Loucy (cell line): Measurements from ENCODE around the gene SHLD1.

Source experiments
- H2AFZ ChIP-seq: fragments of 200-600 bp; sonication (generic); 2 replicates; pipeline ENCODE4 v1.6.0; 2016; ENCODE audit warnings: antibody characterized with exemption, mild to moderate bottlenecking, low read length, moderate library complexity
- H3F3A ChIP-seq: fragments of 200-600 bp; 2 replicates; pipeline ENCODE4 v1.6.0; 2016; ENCODE audit warnings: antibody characterized with exemption, low read depth, mild to moderate bottlenecking
- H3K27me3 ChIP-seq: fragments of 200-600 bp; sonication (generic); 2 replicates; pipeline ENCODE4 v1.6.1; 2014; ENCODE audit warnings: low read length, mild to moderate bottlenecking; ENCODE audit not compliant: insufficient read depth, poor library complexity, severe bottlenecking
- H3K36me3 ChIP-seq: fragments of 200-600 bp; sonication (generic); 2 replicates; pipeline ENCODE4 v1.6.1; 2016; ENCODE audit warnings: low read length; ENCODE audit not compliant: insufficient read depth
- H3K4me1 ChIP-seq: fragments of 200-600 bp; sonication (generic); 2 replicates; pipeline ENCODE4 v1.5.1; 2014; ENCODE audit warnings: low read length, mild to moderate bottlenecking; ENCODE audit not compliant: insufficient read depth, poor library complexity, severe bottlenecking
- H3K4me2 ChIP-seq: fragments of 200-600 bp; sonication (generic); 2 replicates; pipeline ENCODE4 v1.6.0; 2014; ENCODE audit warnings: antibody characterized with exemption, low read length, low read depth, mild to moderate bottlenecking; ENCODE audit not compliant: poor library complexity, severe bottlenecking
- H3K4me3 ChIP-seq: fragments of 200-600 bp; sonication (generic); 2 replicates; pipeline ENCODE4 v1.5.1; 2014; ENCODE audit warnings: low read length, mild to moderate bottlenecking, mixed read lengths; ENCODE audit not compliant: poor library complexity, severe bottlenecking
- H3K79me2 ChIP-seq: fragments of 200-600 bp; sonication (generic); 2 replicates; pipeline ENCODE4 v1.6.1; 2014; ENCODE audit warnings: low read length; ENCODE audit not compliant: insufficient read depth
- H3K9ac ChIP-seq: fragments of 200-600 bp; sonication (generic); 2 replicates; pipeline ENCODE4 v1.6.0; 2014; ENCODE audit warnings: mild to moderate bottlenecking, low read depth, low read length, moderate library complexity; ENCODE audit not compliant: poor library complexity, severe bottlenecking
- H3K9me2 ChIP-seq: fragments of 200-600 bp; sonication (generic); replicated peaks from 2 replicates; pipeline ENCODE4 v1.6.1; 2016; ENCODE audit warnings: low read depth, low read length, mixed read lengths
- H3K9me3 ChIP-seq: fragments of 200-600 bp; sonication (generic); 2 replicates; pipeline ENCODE4 v1.6.1; 2014; ENCODE audit warnings: mild to moderate bottlenecking, antibody characterized with exemption, low read length, low read depth; ENCODE audit not compliant: insufficient read depth
- H4K20me1 ChIP-seq: fragments of 200-600 bp; sonication (generic); 2 replicates; pipeline ENCODE4 v1.6.0; 2014; ENCODE audit warnings: antibody characterized with exemption, low read length, mild to moderate bottlenecking; ENCODE audit not compliant: insufficient read depth, poor library complexity, severe bottlenecking
- CTCF ChIP-seq: fragments of 200-600 bp; sonication (generic); conservative IDR thresholded peaks from 2 replicates; pipeline ENCODE4 v1.5.1; 2014; ENCODE audit warnings: mild to moderate bottlenecking, antibody characterized with exemption, low read length
- EZH2phosphoT487 ChIP-seq: fragments of 200-600 bp; IDR thresholded peaks from 2 replicates; pipeline ENCODE4 v1.6.1; 2018; ENCODE audit warnings: antibody characterized with exemption, mild to moderate bottlenecking, moderate library complexity, borderline replicate concordance

The SHLD1 gene

GRCh38 chr20:5706797-5707196 is 43.4 kb upstream of the SHLD1 start:
- Histone ChIP-seq H3K9me3 (no peaks in the 10 kb centered on the region), H3F3A (no peaks in the 10 kb centered on the region), H3K27me3 (no peaks in the 10 kb centered on the region), H3K36me3 (no peaks in the 10 kb centered on the region), H3K4me2 (no peak overlapping the region), H4K20me1 (no peaks in the 10 kb centered on the region), H3K4me1 (no peaks in the 10 kb centered on the region), H3K4me3 (no peak overlapping the region), H3K9me2 (no peaks in the 10 kb centered on the region), H3K9ac (no peak overlapping the region), H3K79me2 (no peaks in the 10 kb centered on the region), H2AFZ (no peak overlapping the region)
- no peak for TF ChIP-seq CTCF
- TF ChIP-seq EZH2phosphoT487: no peak

- no peaks in the 10 kb centered on the region for H3K9me2 ChIP-seq
Observed at GRCh38 chr20:5710551-5710950, 39.6 kb upstream of the SHLD1 start.

GRCh38 chr20:5714261-5715041 is 35.8 kb upstream of the SHLD1 start:
- Histone ChIP-seq H3K79me2 (no peaks in the 10 kb centered on the region), H3K9me3 (peaks cover 3% of the 10 kb centered on the region; the same call in 1 of the 2 replicates), H3K4me3 (no peak overlapping the region), H4K20me1 (no peaks in the 10 kb centered on the region), H3K9me2 (no peaks in the 10 kb centered on the region), H3K9ac (no peak overlapping the region), H3K36me3 (no peaks in the 10 kb centered on the region), H3K27me3 (no peaks in the 10 kb centered on the region), H3K4me2 (peak overlapping the region; percentile 8), H3F3A (no peaks in the 10 kb centered on the region), H2AFZ (no peak overlapping the region), H3K4me1 (peaks cover 7% of the 10 kb centered on the region)
- TF ChIP-seq EZH2phosphoT487 (no peak), CTCF (no peak)

More at GRCh38 chr20:5710551-5710950, 39.6 kb upstream of the SHLD1 start:
- H3K9me3 ChIP-seq: peaks cover 2% of the 10 kb centered on the region; the same call in 1 of the 2 replicates
- H3K79me2 ChIP-seq: no peaks in the 10 kb centered on the region
- peaks cover 7% of the 10 kb centered on the region for H3K4me1 ChIP-seq
- H2AFZ ChIP-seq: no peak overlapping the region
- H3K27me3 ChIP-seq: no peaks in the 10 kb centered on the region
- H4K20me1 ChIP-seq: no peaks in the 10 kb centered on the region
- H3K36me3 ChIP-seq: no peaks in the 10 kb centered on the region
- no peak overlapping the region for H3K4me2 ChIP-seq
- no peak overlapping the region for H3K9ac ChIP-seq
- no peak overlapping the region for H3K4me3 ChIP-seq
- H3F3A ChIP-seq: no peaks in the 10 kb centered on the region
- TF ChIP-seq EZH2phosphoT487 (no peak), CTCF (no peak)
